Choroid plexus epithelial cell (primary cell): ENCODE data around the gene KIRREL3.

Experiments used
- DNase-seq: peaks from one replicate; pipeline ENCODE4 v3.0.0-alpha.2; 2010; ENCODE audit warnings: low read depth
- H3K4me3 ChIP-seq: 2 replicates; pipeline ENCODE4 v1.5.1; 2011; ENCODE audit warnings: low read depth, mild to moderate bottlenecking, control low read depth, low read length, moderate library complexity
- TF ChIP-seq, protein P1 (sequence below): conservative IDR thresholded peaks from 2 replicates; pipeline ENCODE4 v1.5.1; 2011; ENCODE audit warnings: low read depth, mild to moderate bottlenecking, control low read depth, inconsistent platforms, low read length, moderate library complexity

Gene KIRREL3

DNA sequence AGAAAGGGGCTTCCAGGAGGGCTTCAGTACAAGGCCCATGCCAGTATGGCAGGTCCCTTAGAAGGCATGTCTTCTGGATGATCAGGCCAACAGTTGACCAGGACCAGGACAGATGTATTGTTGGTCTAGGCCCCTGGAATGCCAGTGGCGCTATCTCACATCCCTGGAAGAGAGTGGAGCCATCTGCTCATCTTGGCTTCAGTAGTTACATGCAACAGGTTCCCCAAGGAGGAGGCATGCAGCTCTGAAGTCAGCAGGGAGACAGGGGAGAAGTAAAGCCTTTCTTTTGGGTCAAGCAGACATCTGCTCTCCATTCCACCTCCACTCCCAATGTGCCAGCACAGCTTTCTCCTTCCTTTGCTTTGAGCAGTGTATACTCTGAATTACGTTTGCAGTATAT is 244.1 kb downstream of the KIRREL3 start:
- TF ChIP-seq, protein P1, sequence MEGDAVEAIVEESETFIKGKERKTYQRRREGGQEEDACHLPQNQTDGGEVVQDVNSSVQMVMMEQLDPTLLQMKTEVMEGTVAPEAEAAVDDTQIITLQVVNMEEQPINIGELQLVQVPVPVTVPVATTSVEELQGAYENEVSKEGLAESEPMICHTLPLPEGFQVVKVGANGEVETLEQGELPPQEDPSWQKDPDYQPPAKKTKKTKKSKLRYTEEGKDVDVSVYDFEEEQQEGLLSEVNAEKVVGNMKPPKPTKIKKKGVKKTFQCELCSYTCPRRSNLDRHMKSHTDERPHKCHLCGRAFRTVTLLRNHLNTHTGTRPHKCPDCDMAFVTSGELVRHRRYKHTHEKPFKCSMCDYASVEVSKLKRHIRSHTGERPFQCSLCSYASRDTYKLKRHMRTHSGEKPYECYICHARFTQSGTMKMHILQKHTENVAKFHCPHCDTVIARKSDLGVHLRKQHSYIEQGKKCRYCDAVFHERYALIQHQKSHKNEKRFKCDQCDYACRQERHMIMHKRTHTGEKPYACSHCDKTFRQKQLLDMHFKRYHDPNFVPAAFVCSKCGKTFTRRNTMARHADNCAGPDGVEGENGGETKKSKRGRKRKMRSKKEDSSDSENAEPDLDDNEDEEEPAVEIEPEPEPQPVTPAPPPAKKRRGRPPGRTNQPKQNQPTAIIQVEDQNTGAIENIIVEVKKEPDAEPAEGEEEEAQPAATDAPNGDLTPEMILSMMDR = no peak
- H3K4me3 ChIP-seq = no peak overlapping the region
- no peak for DNase-seq

- H3K4me3 ChIP-seq = no peak overlapping the region
- no peak for DNase-seq
- TF ChIP-seq, protein P1 = no peak
Measured at GRCh38 chr11:126755526-126755925, 245.0 kb downstream of the KIRREL3 start.

GRCh38 chr11:126754591-126755426 is 245.8 kb downstream of the KIRREL3 start:
- no peak overlapping the region for H3K4me3 ChIP-seq
- TF ChIP-seq, protein P1 = no peak

DNA sequence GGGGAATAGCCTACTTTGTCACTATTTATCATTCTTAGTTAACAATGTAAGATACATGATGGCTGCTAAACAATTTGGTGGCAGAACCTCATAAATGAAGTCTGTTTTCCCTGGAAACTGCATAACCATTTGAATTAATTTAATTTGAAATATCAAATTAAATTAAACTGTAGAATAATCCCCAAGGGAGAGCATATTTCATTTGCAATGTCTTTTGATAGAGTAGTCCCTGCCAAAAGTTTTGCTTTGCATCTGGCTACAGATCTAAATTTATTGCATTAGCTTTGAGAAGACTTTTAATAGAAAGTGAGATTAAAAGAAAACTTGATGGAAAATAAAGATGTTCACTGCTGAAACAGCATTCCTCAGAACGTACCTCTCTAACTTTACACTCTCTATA is 246.6 kb downstream of the KIRREL3 start:
- TF ChIP-seq, protein P1 = no peak
- DNase-seq = no peak
- no peak overlapping the region for H3K4me3 ChIP-seq

More at GRCh38 chr11:126754591-126755426, 245.8 kb downstream of the KIRREL3 start:
- DNase-seq = no peak

- no peak overlapping the region for H3K4me3 ChIP-seq
- TF ChIP-seq, protein P1 = no peak
- DNase-seq = no peak
Measured at GRCh38 chr11:126751242-126751641, 249.3 kb downstream of the KIRREL3 start.

GRCh38 chr11:126748793-126749192 is 251.8 kb downstream of the KIRREL3 start:
- no peak for DNase-seq
- no peak overlapping the region for H3K4me3 ChIP-seq
- TF ChIP-seq, protein P1 = no peak

DNA sequence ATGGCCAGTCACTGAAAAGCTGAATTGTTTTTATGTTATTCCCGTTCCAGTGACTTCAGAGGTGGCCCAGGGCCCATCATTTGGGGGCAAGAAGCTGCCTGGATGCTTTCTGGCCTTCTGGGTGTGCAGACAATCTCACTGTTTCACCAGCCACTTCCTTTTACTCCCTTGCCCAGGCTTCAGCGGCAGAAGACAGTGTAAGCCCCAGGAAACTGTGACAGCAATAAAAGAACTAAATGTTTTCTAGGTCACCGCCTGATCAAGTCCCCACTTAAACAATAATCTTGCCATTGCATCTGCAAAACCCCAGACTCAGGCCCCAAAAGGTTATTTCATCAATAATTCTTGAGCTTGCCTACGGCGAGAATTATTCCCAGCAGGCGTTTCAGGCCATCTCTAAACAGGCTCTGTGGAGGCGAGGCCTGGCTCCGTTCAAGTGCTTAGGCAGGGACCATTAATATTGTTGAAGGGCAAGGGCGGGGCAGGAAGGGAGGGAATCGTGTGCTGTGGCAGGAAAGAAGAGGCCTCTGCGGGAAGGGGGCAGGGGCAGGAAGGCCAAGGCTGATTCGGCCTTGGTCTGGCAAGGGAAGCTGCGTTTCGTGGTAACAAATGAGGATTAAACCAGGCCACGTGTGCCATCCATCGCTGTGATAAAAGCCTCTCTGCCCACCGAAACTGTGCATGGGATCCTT is 252.3 kb downstream of the KIRREL3 start:
- TF ChIP-seq, protein P1 = no peak
- no peak for DNase-seq
- no peak overlapping the region for H3K4me3 ChIP-seq
